Fibroblast of lung (primary cell): Measurements from ENCODE around the gene CHRNA9. TPM values are rescaled to one million over a fixed set of nuclear protein-coding genes. Genes with fewer than 3 reads are reported as not detected.

Experiments
- DNase-seq, 2 donors: peaks; one replicate each; pipeline versions ENCODE4 v3.0.0 to v3.0.0-alpha.2; 2010; ENCODE audit warnings: low read depth in 2 of 2
- H2AFZ ChIP-seq: 2 replicates; pipeline ENCODE4 v1.5.1; 2012; ENCODE audit warnings: low read length, control low read depth, inconsistent platforms
- H3K27ac ChIP-seq: 2 replicates; pipeline ENCODE4 v1.5.1; 2011; ENCODE audit warnings: low read length, control low read depth; ENCODE audit not compliant: insufficient read depth
- H3K27me3 ChIP-seq: 2 replicates; pipeline ENCODE4 v1.5.1; 2011; ENCODE audit warnings: mild to moderate bottlenecking, low read length; ENCODE audit not compliant: control insufficient read depth, insufficient read depth
- H3K36me3 ChIP-seq: 2 replicates; pipeline ENCODE4 v1.5.1; 2011; ENCODE audit warnings: low read length; ENCODE audit not compliant: control insufficient read depth, insufficient read depth
- H3K4me1 ChIP-seq: 2 replicates; pipeline ENCODE4 v1.5.1; 2011; ENCODE audit warnings: low read length; ENCODE audit not compliant: control insufficient read depth, insufficient read depth; ENCODE audit errors: extremely low read depth
- H3K4me2 ChIP-seq: 2 replicates; pipeline ENCODE4 v1.5.1; 2011; ENCODE audit warnings: low read length, control low read depth; ENCODE audit not compliant: insufficient read depth; ENCODE audit errors: extremely low read depth
- H3K4me3 ChIP-seq, 4 experiments: fragments of 200-600 bp in 1 of 4; sonication (generic) in 1 of 4; replicated peaks in 1 of 4; 2 replicates each; pipeline ENCODE4 v1.5.1; 2011 to 2016; ENCODE audit warnings: low read length in 4 of 4, low read depth in 3 of 4, mild to moderate bottlenecking in 3 of 4, control low read depth in 2 of 4, inconsistent platforms in 1 of 4, mixed read lengths in 1 of 4; ENCODE audit not compliant: insufficient read depth in 1 of 4; ENCODE audit errors: control extremely low read depth in 1 of 4
- H3K79me2 ChIP-seq: 2 replicates; pipeline ENCODE4 v1.5.1; 2012; ENCODE audit warnings: mild to moderate bottlenecking, low read length, inconsistent platforms; ENCODE audit not compliant: control insufficient read depth, insufficient read depth
- H3K9ac ChIP-seq: 2 replicates; pipeline ENCODE4 v1.5.1; 2011; ENCODE audit warnings: mild to moderate bottlenecking, low read length, control low read depth; ENCODE audit not compliant: insufficient read depth
- H3K9me3 ChIP-seq: 2 replicates; pipeline ENCODE4 v1.5.1; 2012; ENCODE audit warnings: low read depth, low read length; ENCODE audit not compliant: control insufficient read depth, insufficient read depth
- H4K20me1 ChIP-seq: 2 replicates; pipeline ENCODE4 v1.5.1; 2011; ENCODE audit warnings: low read length; ENCODE audit not compliant: control insufficient read depth, insufficient read depth; ENCODE audit errors: extremely low read depth
- EZH2 ChIP-seq: IDR thresholded peaks from 2 replicates; pipeline ENCODE4 v1.5.1; 2012; ENCODE audit warnings: low read length, control low read depth, mild to moderate bottlenecking; ENCODE audit errors: missing control alignments
- polyA plus RNA-seq, 2 donors: library from polyadenylated mRNA; depleted of rRNA in 1 of 2; stranded (reverse) in 1 of 2; unstranded in 1 of 2; fragments of >200 nt; gene quantifications; 2 replicates each; pipeline ENCODE4 v1.2.1, GENCODE V29; 2011 to 2012; ENCODE audit warnings: missing spikeins in 1 of 2
- total RNA-seq: library from RNA; depleted of rRNA; stranded (reverse); fragments of >200 nt; gene quantifications from 2 replicates; pipeline ENCODE4 v1.2.1, GENCODE V29; 2014
- TF ChIP-seq, protein P1 (sequence below), 2 donors: IDR thresholded peaks in 1 of 2; conservative IDR thresholded peaks in 1 of 2; 1 replicate in 1 of 2; 2 replicates in 1 of 2; pipeline ENCODE4 v1.5.1; 2011 to 2012; ENCODE audit warnings: low read length in 2 of 2, control low read depth in 1 of 2, inconsistent platforms in 1 of 2, low read depth in 1 of 2, mild to moderate bottlenecking in 1 of 2

Gene CHRNA9
- total and polyA plus RNA-seq, 2 donors (not counting 1 experiment from before 2014, with no cell fraction given), result not detected

DNA sequence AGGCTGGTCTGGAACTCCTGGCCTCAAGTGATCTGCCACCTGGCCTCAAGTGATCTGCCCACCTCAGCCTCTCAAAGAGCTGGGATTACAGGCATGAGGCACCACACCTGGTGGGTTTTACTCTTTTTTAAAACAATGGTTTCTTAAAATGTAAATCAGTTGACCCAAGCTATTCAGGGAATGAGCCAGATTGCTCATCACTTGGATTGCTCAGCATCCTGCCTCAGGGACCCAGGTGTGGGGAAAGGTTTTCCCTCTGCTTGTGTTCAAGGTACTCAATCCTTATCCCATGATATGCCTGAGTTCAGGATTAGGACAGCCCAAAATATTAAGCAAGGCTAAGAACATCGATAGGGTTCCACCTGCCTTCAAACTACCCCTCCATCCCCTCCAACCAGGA lies 67.4 kb downstream of the CHRNA9 start:
- no peak overlapping the region for H2AFZ ChIP-seq
- no peaks in the 10 kb centered on the region for H3K4me1 ChIP-seq
- no peaks in the 10 kb centered on the region for H3K27me3 ChIP-seq
- no peak overlapping the region for H3K27ac ChIP-seq
- no peak overlapping the region for H3K9ac ChIP-seq
- no peak overlapping the region for H3K4me3 ChIP-seq
- TF ChIP-seq, protein P1, sequence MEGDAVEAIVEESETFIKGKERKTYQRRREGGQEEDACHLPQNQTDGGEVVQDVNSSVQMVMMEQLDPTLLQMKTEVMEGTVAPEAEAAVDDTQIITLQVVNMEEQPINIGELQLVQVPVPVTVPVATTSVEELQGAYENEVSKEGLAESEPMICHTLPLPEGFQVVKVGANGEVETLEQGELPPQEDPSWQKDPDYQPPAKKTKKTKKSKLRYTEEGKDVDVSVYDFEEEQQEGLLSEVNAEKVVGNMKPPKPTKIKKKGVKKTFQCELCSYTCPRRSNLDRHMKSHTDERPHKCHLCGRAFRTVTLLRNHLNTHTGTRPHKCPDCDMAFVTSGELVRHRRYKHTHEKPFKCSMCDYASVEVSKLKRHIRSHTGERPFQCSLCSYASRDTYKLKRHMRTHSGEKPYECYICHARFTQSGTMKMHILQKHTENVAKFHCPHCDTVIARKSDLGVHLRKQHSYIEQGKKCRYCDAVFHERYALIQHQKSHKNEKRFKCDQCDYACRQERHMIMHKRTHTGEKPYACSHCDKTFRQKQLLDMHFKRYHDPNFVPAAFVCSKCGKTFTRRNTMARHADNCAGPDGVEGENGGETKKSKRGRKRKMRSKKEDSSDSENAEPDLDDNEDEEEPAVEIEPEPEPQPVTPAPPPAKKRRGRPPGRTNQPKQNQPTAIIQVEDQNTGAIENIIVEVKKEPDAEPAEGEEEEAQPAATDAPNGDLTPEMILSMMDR (conservative IDR thresholded peaks at IDR 0.05 in 1 of 2, IDR thresholded peaks at IDR 0.05 in 1 of 2; ENCODE audit: low read depth in 1 of 2, low read length in 2 of 2), result no peak
- TF ChIP-seq EZH2, result no peak
- no peaks in the 10 kb centered on the region for H3K36me3 ChIP-seq
- H3K79me2 ChIP-seq, result no peaks in the 10 kb centered on the region
- no peak overlapping the region for H3K4me2 ChIP-seq
- H4K20me1 ChIP-seq, result no peaks in the 10 kb centered on the region
- no peak for DNase-seq
- no peaks in the 10 kb centered on the region for H3K9me3 ChIP-seq

DNA sequence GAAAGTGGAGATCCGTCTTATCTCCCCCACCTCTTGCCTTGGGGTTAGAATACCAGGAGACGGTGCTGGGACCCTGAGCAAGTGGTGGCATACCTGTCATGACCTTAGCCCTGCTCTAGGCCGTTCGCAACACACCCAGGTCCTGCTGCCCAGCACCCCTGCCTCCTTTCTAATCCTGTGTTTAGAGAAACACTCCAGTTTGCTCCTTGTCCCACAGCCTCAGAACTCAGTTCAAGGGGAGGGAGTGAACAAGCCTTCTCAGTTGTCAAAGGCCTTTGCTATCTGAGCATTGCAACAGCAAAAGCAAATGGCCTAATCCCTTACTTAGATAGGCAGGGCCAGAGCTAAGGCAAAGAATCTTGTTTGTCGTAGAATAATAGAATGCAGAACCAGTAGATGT lies 67.9 kb downstream of the CHRNA9 start:
- no peak for DNase-seq
- TF ChIP-seq, protein P1 (conservative IDR thresholded peaks at IDR 0.05 in 1 of 2, IDR thresholded peaks at IDR 0.05 in 1 of 2; ENCODE audit: low read depth in 1 of 2, low read length in 2 of 2), result no peak
- no peak for TF ChIP-seq EZH2
- no peaks in the 10 kb centered on the region for H3K27me3 ChIP-seq
- no peak overlapping the region for H3K9ac ChIP-seq
- no peak overlapping the region for H2AFZ ChIP-seq
- H3K79me2 ChIP-seq, result no peaks in the 10 kb centered on the region
- no peaks in the 10 kb centered on the region for H3K4me1 ChIP-seq
- H3K4me2 ChIP-seq, result no peak overlapping the region
- no peak overlapping the region for H3K4me3 ChIP-seq
- no peaks in the 10 kb centered on the region for H4K20me1 ChIP-seq
- H3K27ac ChIP-seq, result no peak overlapping the region
- H3K9me3 ChIP-seq, result no peaks in the 10 kb centered on the region
- H3K36me3 ChIP-seq, result no peaks in the 10 kb centered on the region

Other genes with a start within 250 kb of the CHRNA9 start
- gene RHOH, start 138.3 kb upstream of the CHRNA9 start, total RNA-seq, result not detected in 2 replicates
- gene RHOH, start 138.3 kb upstream of the CHRNA9 start, polyA plus RNA-seq, result 0.02 TPM in 1 of 2 replicates, not detected in the other